Erythroblast (primary cell): ENCODE data around the gene MYLIP.

Experiments used
- DNase-seq, 2 experiments: peaks; one replicate each; lab custom pipeline; 2025; lab: John Stamatoyannopoulos, UW
- GATA1 ChIP-seq: IDR thresholded peaks from 2 replicates; pipeline ENCODE4 v1.6.1; 2011; ENCODE audit warnings: low read depth, mild to moderate bottlenecking, control low read depth, low read length, moderate library complexity
- POLR2A ChIP-seq: IDR thresholded peaks from 2 replicates; pipeline ENCODE4 v1.6.1; 2011; ENCODE audit warnings: mild to moderate bottlenecking, low read length

Gene MYLIP

GRCh38 chr6:16128759-16129622 is at the start of gene MYLIP:
TSS of gene MYLIP (plus strand) at chr6:16129086. CDS start at chr6:16129323, 237 bp downstream.
- TF ChIP-seq GATA1 (no peak), POLR2A (peak; percentile 91)

GRCh38 chr6:16079354-16079753 is 49.5 kb upstream of the MYLIP start:
- no peak for TF ChIP-seq GATA1
- no peak for DNase-seq

More at GRCh38 chr6:16128759-16129622, at the start of gene MYLIP:
- peak; percentile 97 to 99 for DNase-seq

DNA sequence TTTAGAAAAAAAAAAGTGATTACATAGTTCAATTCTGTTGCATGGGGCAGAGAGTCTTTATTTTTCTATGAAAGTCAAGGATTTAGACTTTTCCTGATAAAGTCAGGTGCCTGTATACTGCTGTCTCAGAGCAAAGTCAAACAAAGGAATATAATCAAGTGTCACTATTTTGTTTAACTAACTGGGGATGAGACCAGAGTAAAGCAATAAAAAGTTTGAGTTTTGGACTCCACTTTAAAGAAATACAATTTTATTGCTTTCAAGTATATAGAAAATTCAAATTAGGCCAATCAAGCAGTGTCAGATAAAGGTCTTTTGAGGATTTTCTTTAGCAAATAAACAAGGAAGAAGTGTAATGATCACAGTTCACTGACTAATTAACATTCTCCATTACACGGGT is 48.7 kb upstream of the MYLIP start:
- no peak for TF ChIP-seq POLR2A
- no peak for TF ChIP-seq GATA1
- DNase-seq: no peak

DNA sequence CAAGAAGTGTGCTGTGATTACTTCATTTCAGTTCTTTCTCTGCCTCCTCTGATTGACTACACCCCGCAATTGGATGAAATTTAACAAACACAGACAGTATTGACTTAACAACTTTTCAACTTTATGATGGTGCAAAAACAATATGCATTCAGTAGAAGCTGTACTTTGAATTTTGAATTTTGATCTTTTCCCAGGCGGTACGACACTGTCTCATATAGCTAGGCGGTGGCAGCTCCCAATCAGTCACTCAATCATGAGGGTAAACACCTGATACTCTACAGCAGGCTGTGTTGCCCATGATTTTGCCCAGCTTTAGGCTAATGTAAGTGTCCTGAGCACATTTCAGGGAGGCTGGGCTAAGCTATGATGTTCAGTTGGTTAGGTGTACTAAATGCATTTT is 47.6 kb upstream of the MYLIP start:
- no peak for TF ChIP-seq POLR2A
- TF ChIP-seq GATA1: no peak
- DNase-seq: no peak

- TF ChIP-seq GATA1 (no peak), POLR2A (no peak)
- DNase-seq: no peak
Observed at GRCh38 chr6:16082361-16082760, 46.5 kb upstream of the MYLIP start.

DNA sequence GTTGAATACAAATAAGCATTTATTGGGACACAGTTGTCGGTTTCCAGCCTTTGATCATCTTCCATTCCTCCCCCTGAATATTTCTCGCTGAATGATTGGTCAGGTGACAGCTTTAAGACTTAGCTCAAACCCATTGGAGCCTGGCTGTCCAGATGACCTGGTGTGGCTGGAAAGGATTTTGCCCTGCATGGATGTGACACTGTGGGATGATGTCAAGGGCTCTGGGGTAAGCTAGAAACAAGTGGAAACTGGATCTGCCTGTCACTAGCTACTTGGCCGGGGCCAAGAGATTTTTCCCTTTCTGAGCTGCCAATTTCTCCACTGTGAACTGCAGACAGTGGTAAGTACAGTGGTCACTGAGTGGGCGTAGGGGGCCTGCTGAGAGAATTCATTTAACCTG is 41.9 kb upstream of the MYLIP start:
- TF ChIP-seq POLR2A: no peak
- TF ChIP-seq GATA1: no peak
- no peak for DNase-seq

DNA sequence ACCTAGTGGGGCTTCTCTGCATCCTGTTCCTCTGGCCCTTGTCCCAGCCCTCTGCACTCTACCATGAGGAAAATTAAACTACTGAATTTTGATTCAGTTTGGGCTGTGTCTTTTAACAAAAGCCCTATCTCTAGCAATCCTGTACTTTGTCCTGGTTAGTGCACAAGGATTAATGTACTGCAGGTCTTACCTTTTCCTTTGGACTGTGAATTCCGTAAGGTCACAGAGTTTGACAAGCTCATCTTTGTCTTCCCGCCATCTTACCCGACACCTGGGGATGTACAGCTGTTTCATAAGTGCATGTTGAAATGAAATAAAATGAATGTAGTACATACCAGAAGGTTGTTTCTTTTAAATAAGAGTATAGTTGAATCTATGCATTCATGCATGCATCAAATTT is 41.5 kb upstream of the MYLIP start:
- DNase-seq: no peak
- no peak for TF ChIP-seq GATA1

DNA sequence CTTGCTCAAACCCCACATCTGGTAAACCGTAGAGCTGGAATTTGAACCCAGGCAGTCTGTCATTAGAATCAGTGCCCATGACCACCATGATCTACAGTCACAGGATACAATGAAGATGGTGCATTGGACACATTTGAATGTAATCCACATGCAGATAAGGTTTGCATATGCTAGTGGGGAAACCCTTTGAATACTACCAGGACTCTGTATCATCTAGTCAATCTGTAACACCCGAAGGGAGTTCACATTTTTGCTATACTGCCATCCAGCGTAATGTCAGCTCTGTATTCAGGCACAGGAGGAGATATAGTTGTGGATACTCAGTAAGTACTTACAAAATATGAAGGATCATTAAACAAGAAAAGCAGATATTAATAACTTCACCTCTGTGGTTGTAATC is 40.5 kb upstream of the MYLIP start:
- no peak for TF ChIP-seq POLR2A

DNA sequence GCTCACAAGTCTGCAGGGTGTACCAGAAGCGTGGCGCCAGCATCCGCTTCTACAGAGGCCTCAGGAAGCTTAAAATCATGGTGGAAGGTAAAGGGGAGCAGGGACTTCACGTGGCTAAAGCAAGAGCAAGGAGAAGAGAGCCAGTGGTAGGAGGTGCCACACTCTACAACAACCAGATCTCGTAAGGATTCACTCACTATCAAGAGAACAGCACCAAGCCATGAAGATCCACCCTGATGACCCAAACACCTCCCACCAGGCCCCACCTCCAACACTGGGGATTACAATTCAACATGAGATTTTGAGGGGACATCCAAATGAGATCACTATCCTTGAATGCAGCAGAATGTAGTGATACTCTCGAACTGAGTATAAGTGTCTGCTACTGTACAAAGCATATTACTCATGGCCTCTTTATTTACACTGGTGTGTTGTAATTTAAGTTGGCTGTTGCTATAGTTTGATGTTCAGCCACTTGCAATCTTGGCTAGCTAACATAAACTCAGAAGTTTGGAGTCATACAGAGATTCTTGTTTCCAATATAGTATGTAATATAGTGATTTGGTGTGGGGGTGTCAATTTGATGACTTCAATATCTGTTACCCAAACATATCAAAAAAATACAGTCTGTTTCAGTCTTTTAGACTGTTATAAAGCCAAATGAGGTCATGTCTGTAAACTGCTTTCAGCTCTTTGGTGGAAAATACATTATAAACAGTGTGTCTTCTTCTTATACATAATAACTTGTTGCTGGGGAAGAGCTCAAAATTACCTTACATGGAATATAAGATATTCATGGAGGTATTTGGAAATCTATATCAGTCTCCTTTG is 39.4 kb upstream of the MYLIP start:
- TF ChIP-seq GATA1 (no peak), POLR2A (no peak)
- DNase-seq: no peak

More for the DNA sequence above, 40.5 kb upstream of the MYLIP start:
- no peak for DNase-seq

DNA sequence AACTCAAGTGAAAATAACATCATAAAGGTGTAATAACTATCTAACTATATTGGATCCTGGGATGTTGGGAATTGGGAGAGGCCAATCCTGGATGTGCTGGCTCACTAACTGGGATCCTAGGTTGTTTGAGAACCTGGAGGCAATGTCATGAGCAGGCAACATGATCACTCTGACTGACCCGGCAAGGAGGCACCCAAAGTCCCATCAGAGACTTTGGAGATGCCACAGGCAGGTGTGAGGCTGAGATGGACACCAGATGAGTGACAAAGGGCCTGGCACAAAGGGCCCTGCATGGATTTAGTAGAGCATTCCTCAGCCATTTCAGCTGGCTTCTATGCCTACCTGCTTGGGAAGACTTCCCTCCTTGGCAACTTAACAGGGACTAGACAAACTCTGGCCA is 38.4 kb upstream of the MYLIP start:
- DNase-seq: no peak
- TF ChIP-seq GATA1 (no peak), POLR2A (no peak)

- TF ChIP-seq GATA1 (no peak), POLR2A (no peak)
- no peak for DNase-seq
Observed at GRCh38 chr6:16090920-16091319, 38.0 kb upstream of the MYLIP start.

GRCh38 chr6:16092140-16092539 is 36.7 kb upstream of the MYLIP start:
- TF ChIP-seq POLR2A: no peak
- TF ChIP-seq GATA1: no peak
- no peak for DNase-seq

DNA sequence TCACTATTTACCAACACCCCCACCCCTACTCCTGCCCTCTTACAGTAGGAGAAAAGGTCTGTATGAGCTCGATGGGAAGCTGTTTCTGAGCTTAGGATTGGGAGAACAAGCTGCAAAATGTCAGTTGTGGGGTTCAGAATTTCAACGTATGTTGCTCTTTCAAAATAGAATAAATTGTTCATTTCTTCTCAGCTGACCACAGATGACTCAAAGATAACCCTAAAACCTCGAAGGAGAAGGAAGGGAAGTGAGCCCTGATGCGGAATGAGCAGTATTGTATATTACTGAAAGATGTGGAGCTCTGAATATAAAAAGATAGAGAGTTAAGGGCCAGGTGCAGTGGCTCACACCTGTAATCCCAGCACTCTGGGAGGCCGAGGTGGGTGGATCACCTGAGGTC is 35.9 kb upstream of the MYLIP start:
- no peak for TF ChIP-seq POLR2A
- no peak for TF ChIP-seq GATA1
- no peak for DNase-seq

DNA sequence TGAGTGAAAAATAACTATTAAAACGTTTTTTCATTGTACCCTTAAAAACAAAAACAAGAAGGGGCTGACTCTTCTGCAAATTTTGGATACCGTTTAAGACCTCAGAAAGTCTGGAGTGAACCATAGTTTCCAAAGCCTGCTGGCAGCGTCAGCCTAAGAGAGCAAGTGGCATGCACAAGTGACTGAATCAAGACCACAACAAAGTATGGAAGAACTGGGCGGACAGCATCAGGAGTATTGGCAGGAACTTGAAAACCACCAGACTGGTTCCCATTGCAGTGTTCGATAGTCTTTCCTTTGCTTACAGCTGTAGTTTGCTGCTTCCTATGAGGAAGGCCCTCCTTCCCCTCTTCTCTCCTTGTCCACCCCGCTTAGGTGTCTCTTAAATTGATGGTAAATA is 33.7 kb upstream of the MYLIP start:
- TF ChIP-seq GATA1 (no peak), POLR2A (no peak)
- DNase-seq: no peak
